Heart right ventricle (tissue), 16 donors: ENCODE results near the gene CLIC3. TPM values are rescaled to one million over a fixed set of nuclear protein-coding genes. Genes with fewer than 3 reads are reported as not detected.

Experiments
- ATAC-seq, 8 donors: fragments of 200-7000 bp; cut with Tn5 transposase; one replicate each; pipeline ENCODE4 v1.9.1; 2020; ENCODE audit warnings: mild to moderate bottlenecking in 8 of 8, moderate library complexity in 8 of 8, moderate number of reproducible peaks in 1 of 8
- DNase-seq, 2 donors: peaks; one replicate each; pipeline ENCODE4 v3.0.0-alpha.2; 2020
- H3K27ac ChIP-seq, 10 donors: fragments of 200-600 bp; sonication (generic) in 2 of 10; one replicate each; pipeline versions ENCODE4 v1.5.0 to v1.8.0; 2020 to 2022; ENCODE audit warnings: mild to moderate bottlenecking in 3 of 10
- H3K27me3 ChIP-seq, 7 donors: fragments of 200-600 bp; one replicate each; pipeline ENCODE4 v1.8.0; 2021 to 2022; ENCODE audit warnings: mild to moderate bottlenecking in 2 of 7
- H3K36me3 ChIP-seq, 9 donors: fragments of 200-600 bp; sonication (generic) in 1 of 9; one replicate each; pipeline versions ENCODE4 v1.5.0 to v1.8.0; 2020 to 2022; ENCODE audit warnings: mild to moderate bottlenecking in 2 of 9
- H3K4me1 ChIP-seq, 9 donors: fragments of 200-600 bp; sonication (generic) in 1 of 9; one replicate each; pipeline versions ENCODE4 v1.5.0 to v1.8.0; 2020 to 2022; ENCODE audit warnings: mild to moderate bottlenecking in 4 of 9
- H3K4me3 ChIP-seq, 10 donors: fragments of 200-600 bp; sonication (generic) in 2 of 10; one replicate each; pipeline versions ENCODE4 v1.5.0 to v1.8.0; 2020 to 2022; ENCODE audit warnings: mild to moderate bottlenecking in 7 of 10, moderate library complexity in 2 of 10
- H3K9me3 ChIP-seq, 11 donors: fragments of 200-600 bp in 10 of 11; sonication (generic) in 2 of 11; one replicate each; pipeline versions ENCODE4 v1.5.0 to v1.8.0; 2013 to 2022; ENCODE audit warnings: mild to moderate bottlenecking in 2 of 11, control low read depth in 1 of 11, moderate library complexity in 1 of 11
- WGBS, 2 donors: extraction: QIAGEN DNeasy Blood & Tissue Kit; methylation state at CpG; one replicate each; pipeline ENCODE4 v1.1.7; 2013; ENCODE audit warnings: inconsistent platforms in 1 of 2; 5-methylcytosine and 5-hydroxymethylcytosine counted together
- intact Hi-C, 10 donors: fragments of 100-400 bp; cut with DNase I; formaldehyde crosslinking; loops; one replicate each; pipeline versions ENCODE4 v1.11.1 to v1.14.2; 2022
- polyA plus RNA-seq, 2 donors: library from polyadenylated mRNA; stranded (reverse); fragments of 200-250 nt; gene quantifications; one replicate each; pipeline ENCODE4 v1.2.3, GENCODE V29; 2013
- total RNA-seq, 10 donors: library from RNA; stranded (reverse); fragmentation: NEBNext Ultra II Directional in 3 of 10; extraction: Animal tissue kit (Norgen Biotek cat#: 25700) in 3 of 10; gene quantifications; one replicate each; pipeline versions ENCODE4 v1.2.1 to v1.2.4, GENCODE V29; 2021 to 2023
- TF ChIP-seq, protein P1 (sequence below), 9 donors: fragments of 200-600 bp; sonication (generic) in 2 of 9; IDR thresholded peaks; one replicate each; pipeline versions ENCODE4 v1.5.0 to v1.8.0; 2021 to 2022; ENCODE audit warnings: antibody characterized with exemption in 9 of 9, mild to moderate bottlenecking in 5 of 9, moderate library complexity in 1 of 9
- donor health status: Arrhythmogenic right ventricular cardiomyopathy.
- donor health status: ischemic (EF 13 %, LVEDD 7.1; RV severe dilation, severe dysfunction).
- donor health status: healthy with polysubstance abuse.
- donor health status: DM: no; HTN: yes; CAD: no.
- donor health status: DM: no; HTN: no; CAD: no.
- donor health status: ischemic (EF 25% LVEDD 6.9; RV normal size, moderate dysfunction).
- donor health status: ischemic (EF 25% LVEDD 5.7; RV mildly dilated, moderate dysfunction).
- donor health status: healthy.
- donor health status: DM: yes; HTN: yes; CAD: no.
- donor health status: Ischemic cardiomyopathy.
- donor health status: ischemic (EF 35%, LVEDD 5.7; RV mildly dilated, moderate dysfunction).
- donor health status: nonischemic (EF 11% LVEDD 7.7; RV severe dilation, severe dysfunction).
- donor health status: DM: yes; HTN: yes; CAD: no.
- donor health status: PGD.
- donor health status: ischemic (EF 29% LVEDD 5.4; RV normal size, mild dysfunction).
- donor health status: nonischemic (EF 23%, LVEDD 6.1; RV moderate dilation, normal function).

CLIC3 gene
- total and polyA plus RNA-seq, 12 donors, result 0.46 to 21.4 (median 3.2) TPM

- no peak for DNase-seq
- ATAC-seq, result no peak
- Histone ChIP-seq H3K4me1 (peaks cover 0 to 2% (median 0%) of the 10 kb centered on the region in 9 donors), H3K4me3 (no peak overlapping the region), H3K36me3 (peaks cover 0 to 75% (median 21%) of the 10 kb centered on the region in 9 donors), H3K27ac (no peak overlapping the region), H3K9me3 (no peaks in the 10 kb centered on the region), H3K27me3 (no peaks in the 10 kb centered on the region)
- intact Hi-C loops, result no loop called here
- WGBS, 2 donors, result 95 to 97% methylated on average over 23 to 24 of the region's 24 CpGs
- TF ChIP-seq, protein P1, sequence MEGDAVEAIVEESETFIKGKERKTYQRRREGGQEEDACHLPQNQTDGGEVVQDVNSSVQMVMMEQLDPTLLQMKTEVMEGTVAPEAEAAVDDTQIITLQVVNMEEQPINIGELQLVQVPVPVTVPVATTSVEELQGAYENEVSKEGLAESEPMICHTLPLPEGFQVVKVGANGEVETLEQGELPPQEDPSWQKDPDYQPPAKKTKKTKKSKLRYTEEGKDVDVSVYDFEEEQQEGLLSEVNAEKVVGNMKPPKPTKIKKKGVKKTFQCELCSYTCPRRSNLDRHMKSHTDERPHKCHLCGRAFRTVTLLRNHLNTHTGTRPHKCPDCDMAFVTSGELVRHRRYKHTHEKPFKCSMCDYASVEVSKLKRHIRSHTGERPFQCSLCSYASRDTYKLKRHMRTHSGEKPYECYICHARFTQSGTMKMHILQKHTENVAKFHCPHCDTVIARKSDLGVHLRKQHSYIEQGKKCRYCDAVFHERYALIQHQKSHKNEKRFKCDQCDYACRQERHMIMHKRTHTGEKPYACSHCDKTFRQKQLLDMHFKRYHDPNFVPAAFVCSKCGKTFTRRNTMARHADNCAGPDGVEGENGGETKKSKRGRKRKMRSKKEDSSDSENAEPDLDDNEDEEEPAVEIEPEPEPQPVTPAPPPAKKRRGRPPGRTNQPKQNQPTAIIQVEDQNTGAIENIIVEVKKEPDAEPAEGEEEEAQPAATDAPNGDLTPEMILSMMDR (IDR thresholded peaks at IDR 0.05), result no peak
Measured at GRCh38 chr9:137011156-137011555, 14.8 kb upstream of the CLIC3 start.

DNA sequence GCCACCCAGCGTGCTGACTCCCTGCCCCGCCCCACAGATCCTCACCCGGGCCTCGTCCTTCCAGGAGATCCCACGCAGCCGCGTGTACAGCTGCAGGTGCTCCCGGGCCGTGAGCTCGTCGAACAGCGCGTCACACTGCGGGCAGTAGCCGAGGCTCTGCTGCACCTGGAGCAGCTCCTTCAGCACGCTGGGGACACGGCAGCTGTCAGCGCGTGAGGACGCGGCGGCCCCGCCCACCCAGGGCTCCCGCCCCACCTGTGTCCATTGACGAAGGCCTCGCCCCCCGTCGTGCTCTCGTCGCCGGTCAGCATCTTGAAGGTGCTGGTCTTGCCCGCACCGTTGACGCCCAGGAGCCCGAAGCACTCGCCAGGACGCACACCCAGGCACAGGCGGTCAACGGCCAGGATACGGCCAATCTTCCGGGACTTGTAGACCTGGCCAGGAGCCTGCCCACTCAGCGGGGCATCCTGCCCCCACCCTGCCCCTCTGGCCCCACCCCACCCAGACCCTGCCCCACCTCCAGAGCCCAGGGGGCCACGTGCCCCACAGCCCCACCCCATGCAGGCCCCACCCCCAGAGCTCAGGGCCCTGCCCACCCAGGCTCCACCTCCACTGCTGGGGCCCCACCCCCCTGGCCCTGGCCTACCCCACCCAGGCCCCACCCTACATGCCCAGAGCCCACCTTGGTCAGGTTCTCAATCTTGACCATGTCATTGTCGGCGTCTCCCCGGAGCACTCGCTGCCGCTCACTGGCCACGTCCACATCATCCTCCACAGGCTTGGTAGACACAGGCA, 13.8 kb upstream of the CLIC3 start:
- no peak for DNase-seq
- H3K36me3 ChIP-seq, result peaks cover 0 to 65% (median 14%) of the 10 kb centered on the region in 9 donors

GRCh38 chr9:137009217-137009616, 12.8 kb upstream of the CLIC3 start:
- DNase-seq (no peak), ATAC-seq (no peak)
- no peaks in the 10 kb centered on the region for H3K27me3 ChIP-seq
- 95 to 96% methylated on average over 16 to 18 of the region's 18 CpGs for WGBS, 2 donors
- peaks cover 0 to 56% (median 14%) of the 10 kb centered on the region in 9 donors for H3K36me3 ChIP-seq
- no peak overlapping the region for H3K27ac ChIP-seq
- H3K9me3 ChIP-seq, result peaks cover 0 to 13% (median 0%) of the 10 kb centered on the region in 11 donors
- TF ChIP-seq, protein P1 (IDR thresholded peaks at IDR 0.05), result no peak
- no peak overlapping the region for H3K4me3 ChIP-seq
- peaks cover 0 to 8% (median 0%) of the 10 kb centered on the region in 9 donors for H3K4me1 ChIP-seq
- intact Hi-C loops, result no loop called here

More for the DNA sequence above, 13.8 kb upstream of the CLIC3 start:
- Histone ChIP-seq H3K4me1 (peaks cover 0 to 8% (median 0%) of the 10 kb centered on the region in 9 donors), H3K9me3 (peaks cover 0 to 4% (median 0%) of the 10 kb centered on the region in 11 donors), H3K27me3 (no peaks in the 10 kb centered on the region), H3K4me3 (no peak overlapping the region), H3K27ac (no peak overlapping the region)
- intact Hi-C loops, result no loop called here
- WGBS, 2 donors, result 96 to 98% methylated on average over 45 to 49 of the region's 49 CpGs
- TF ChIP-seq, protein P1 (IDR thresholded peaks at IDR 0.05), result no peak
- ATAC-seq, result no peak

DNA sequence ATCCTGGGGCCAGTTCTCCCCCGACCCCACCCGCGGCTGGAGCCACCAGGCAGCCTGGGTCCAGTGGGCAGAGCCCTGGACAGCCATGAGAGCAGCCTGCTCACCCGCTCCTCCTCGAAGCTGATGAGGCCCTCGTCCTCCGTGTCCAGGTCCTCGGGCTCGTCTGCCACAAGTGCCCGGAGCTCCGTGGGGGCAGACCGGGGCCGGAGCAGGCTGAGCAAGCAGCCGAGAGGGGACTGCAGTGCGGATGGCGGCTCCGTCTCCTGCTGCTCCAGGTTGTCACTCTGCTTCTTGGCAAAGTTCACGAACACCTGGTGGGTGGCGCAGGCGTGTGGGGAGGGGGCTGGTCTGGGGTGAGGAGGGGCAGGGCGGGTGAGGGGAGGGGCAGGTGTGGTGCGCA, 11.9 kb upstream of the CLIC3 start:
- intact Hi-C loops, result no loop called here
- TF ChIP-seq, protein P1 (IDR thresholded peaks at IDR 0.05), result no peak
- Histone ChIP-seq H3K9me3 (peaks cover 0 to 13% (median 0%) of the 10 kb centered on the region in 11 donors), H3K4me3 (no peak overlapping the region), H3K27me3 (no peaks in the 10 kb centered on the region), H3K27ac (no peak overlapping the region), H3K36me3 (peaks cover 0 to 47% (median 14%) of the 10 kb centered on the region in 9 donors), H3K4me1 (peaks cover 0 to 8% (median 0%) of the 10 kb centered on the region in 9 donors)
- ATAC-seq, result no peak
- 82 to 84% methylated on average over 20 to 22 of the region's 22 CpGs for WGBS, 2 donors
- no peak for DNase-seq
